ENCODE results near the gene SLC9C2. TPM values are rescaled to one million over a fixed set of nuclear protein-coding genes. Genes with fewer than 3 reads are reported as not detected.
"Not testable (repeated sequence)": the region's sequence is repeated elsewhere in the genome, so short reads cannot be mapped to it uniquely, and the experiment has no call there.

The SLC9C2 gene
- total RNA-seq: not detected

DNA sequence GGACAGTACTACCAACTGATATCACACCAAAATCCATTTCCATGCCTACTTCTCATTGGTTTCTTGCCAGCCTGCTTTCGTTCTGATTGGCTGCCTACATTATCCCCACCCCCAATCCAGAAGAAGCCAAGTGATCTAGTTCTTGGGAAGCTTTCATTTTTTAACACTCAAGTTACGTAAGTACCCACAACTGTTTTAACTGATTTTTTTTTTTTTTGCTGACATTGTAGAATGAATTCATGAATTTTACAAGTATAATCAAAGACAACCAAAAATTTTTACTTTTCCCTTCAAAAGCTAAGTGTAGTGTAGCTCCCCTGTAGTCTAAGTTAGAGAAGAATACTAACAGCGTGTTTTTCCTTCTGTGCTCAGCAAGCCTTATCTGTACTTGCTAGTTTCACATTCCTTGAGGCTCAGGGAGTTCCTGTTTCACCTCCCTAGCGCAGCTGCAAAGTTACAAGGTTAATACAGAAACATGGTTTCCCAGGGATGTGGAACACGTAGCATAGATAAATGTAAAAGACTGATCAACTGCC is at the start of gene SLC9C2:
TSS of gene SLC9C2 (minus strand) at position 17 of the 536 bp plus-strand sequence. CDS start 1,296 bp downstream, outside the sequence.
- in situ Hi-C loops (cut with MboI; ENCODE audit: low pct_ligation_motif_present in 1 of 4, low pct_unique_long_range_greater_than_20kb in 1 of 4, low sequenced_read_pairs in 3 of 4): no loop called here
- no peaks in the 10 kb centered on the region for H3K4me1 ChIP-seq
- DNase-seq: no peak
- H3K27ac ChIP-seq: no peak within 1 kb of the TSS
- WGBS, 2 donors (ENCODE audit: low coverage in 1 of 2): 38 to 55% methylated on average over 5 of the region's 5 CpGs
- no peaks in the 10 kb centered on the region for H3K9me3 ChIP-seq
- TF ChIP-seq, protein P1, sequence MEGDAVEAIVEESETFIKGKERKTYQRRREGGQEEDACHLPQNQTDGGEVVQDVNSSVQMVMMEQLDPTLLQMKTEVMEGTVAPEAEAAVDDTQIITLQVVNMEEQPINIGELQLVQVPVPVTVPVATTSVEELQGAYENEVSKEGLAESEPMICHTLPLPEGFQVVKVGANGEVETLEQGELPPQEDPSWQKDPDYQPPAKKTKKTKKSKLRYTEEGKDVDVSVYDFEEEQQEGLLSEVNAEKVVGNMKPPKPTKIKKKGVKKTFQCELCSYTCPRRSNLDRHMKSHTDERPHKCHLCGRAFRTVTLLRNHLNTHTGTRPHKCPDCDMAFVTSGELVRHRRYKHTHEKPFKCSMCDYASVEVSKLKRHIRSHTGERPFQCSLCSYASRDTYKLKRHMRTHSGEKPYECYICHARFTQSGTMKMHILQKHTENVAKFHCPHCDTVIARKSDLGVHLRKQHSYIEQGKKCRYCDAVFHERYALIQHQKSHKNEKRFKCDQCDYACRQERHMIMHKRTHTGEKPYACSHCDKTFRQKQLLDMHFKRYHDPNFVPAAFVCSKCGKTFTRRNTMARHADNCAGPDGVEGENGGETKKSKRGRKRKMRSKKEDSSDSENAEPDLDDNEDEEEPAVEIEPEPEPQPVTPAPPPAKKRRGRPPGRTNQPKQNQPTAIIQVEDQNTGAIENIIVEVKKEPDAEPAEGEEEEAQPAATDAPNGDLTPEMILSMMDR (IDR thresholded peaks at IDR 0.05): no peak
- TF ChIP-seq POLR2A (IDR thresholded peaks at IDR 0.05) (no peak), POLR2AphosphoS5 (IDR thresholded peaks at IDR 0.05) (no peak), EP300 (IDR thresholded peaks at IDR 0.05; ENCODE audit: low read depth) (no peak)
- intact Hi-C loops (cut with DNase I; ENCODE audit: low total_unique reads): no loop called here
- H3K27me3 ChIP-seq: no peaks in the 10 kb centered on the region
- H3K36me3 ChIP-seq: no peaks in the 10 kb centered on the region
- no peak within 1 kb of the TSS for H3K4me3 ChIP-seq

- H3K4me1 ChIP-seq: no peaks in the 10 kb centered on the region
- no peak overlapping the region for H3K27ac ChIP-seq
- H3K9me3 ChIP-seq: no peaks in the 10 kb centered on the region
- H3K27me3 ChIP-seq: no peaks in the 10 kb centered on the region
- H3K36me3 ChIP-seq: no peaks in the 10 kb centered on the region
- intact Hi-C loops (cut with DNase I; ENCODE audit: low total_unique reads): no loop called here
- TF ChIP-seq, protein P1 (IDR thresholded peaks at IDR 0.05): no peak
- TF ChIP-seq POLR2AphosphoS5 (IDR thresholded peaks at IDR 0.05): no peak
- TF ChIP-seq POLR2A (IDR thresholded peaks at IDR 0.05): no peak
- TF ChIP-seq EP300 (IDR thresholded peaks at IDR 0.05; ENCODE audit: low read depth): no peak
- DNase-seq: no peak
- in situ Hi-C loops (cut with MboI; ENCODE audit: low pct_ligation_motif_present in 1 of 4, low pct_unique_long_range_greater_than_20kb in 1 of 4, low sequenced_read_pairs in 3 of 4): no loop called here
- no peak overlapping the region for H3K4me3 ChIP-seq
Measured at GRCh38 chr1:173648880-173649605, 46.2 kb upstream of the SLC9C2 start.

GRCh38 chr1:173646656-173647055 is 43.8 kb upstream of the SLC9C2 start:
- WGBS, 2 donors (ENCODE audit: low coverage in 1 of 2): 49 to 63% methylated on average over 3 of the region's 3 CpGs
- H3K9me3 ChIP-seq: no peaks in the 10 kb centered on the region
- no peaks in the 10 kb centered on the region for H3K27me3 ChIP-seq
- no peak overlapping the region for H3K4me3 ChIP-seq
- in situ Hi-C loops (cut with MboI; ENCODE audit: low pct_ligation_motif_present in 1 of 4, low pct_unique_long_range_greater_than_20kb in 1 of 4, low sequenced_read_pairs in 3 of 4) (no loop called here), intact Hi-C loops (cut with DNase I; ENCODE audit: low total_unique reads) (no loop called here)
- no peak overlapping the region for H3K27ac ChIP-seq
- DNase-seq: no peak
- H3K4me1 ChIP-seq: no peaks in the 10 kb centered on the region
- TF ChIP-seq EP300 (IDR thresholded peaks at IDR 0.05; ENCODE audit: low read depth) (no peak), POLR2AphosphoS5 (IDR thresholded peaks at IDR 0.05) (no peak), POLR2A (IDR thresholded peaks at IDR 0.05) (no peak)
- TF ChIP-seq, protein P1 (IDR thresholded peaks at IDR 0.05): no peak
- H3K36me3 ChIP-seq: no peaks in the 10 kb centered on the region

- H3K36me3 ChIP-seq; H3K4me1 ChIP-seq; H3K4me3 ChIP-seq; H3K27me3 ChIP-seq; H3K27ac ChIP-seq; in situ Hi-C loops (cut with MboI; ENCODE audit: low pct_ligation_motif_present in 1 of 4, low pct_unique_long_range_greater_than_20kb in 1 of 4, low sequenced_read_pairs in 3 of 4); DNase-seq; intact Hi-C loops (cut with DNase I; ENCODE audit: low total_unique reads); H3K9me3 ChIP-seq: not testable (repeated sequence)
- 81 to 91% methylated on average over 4 of the region's 4 CpGs for WGBS, 2 donors (ENCODE audit: low coverage in 1 of 2)
Measured at GRCh38 chr1:173642450-173643139, 39.7 kb upstream of the SLC9C2 start.
